ENCODE measurements around the gene SLCO2B1. TPM values are rescaled to one million over a fixed set of nuclear protein-coding genes. Genes with fewer than 3 reads are reported as not detected.

The SLCO2B1 gene
- total RNA-seq, 1 experiment from 2014 or later: 0.57 TPM

GRCh38 chr11:75145196-75145971 lies 5.5 kb upstream of the SLCO2B1 start (continued):
- no peak for TF ChIP-seq AFF4 (CRISPR knock-in tag; IDR thresholded peaks at IDR 0.05; ENCODE audit: borderline replicate concordance)

GRCh38 chr11:75145972-75146519 lies 4.9 kb upstream of the SLCO2B1 start:
- H3K4me1 Mint-ChIP-seq: peaks cover 8% of the 10 kb centered on the region

GRCh38 chr11:75146711-75147110 lies 4.2 kb upstream of the SLCO2B1 start:
- ATAC-seq (no peak), DNase-seq (ENCODE audit: low spot score) (no peak)
- Mint-ChIP-seq H3K4me1 (peaks cover 8% of the 10 kb centered on the region), H3K27me3 (ENCODE audit: low read depth) (no peaks in the 10 kb centered on the region), H3K9me3 (no peaks in the 10 kb centered on the region), H3K4me3 (no peak overlapping the region), H3K36me3 (no peaks in the 10 kb centered on the region), H3K27ac (no peak overlapping the region)
- POLR2A ChIA-PET: no interaction called here
- CTCF ChIA-PET: interaction anchor here (0.7 to 10.2 kb wide), 10 partner anchors 12 to 124 kb away, joined by 3 to 590 read pairs (median 25); partner anchors contain the start of gene TPBGL
- TF ChIP-seq ZNF263 (CRISPR knock-in tag; IDR thresholded peaks at IDR 0.05; ENCODE audit: low read depth) (no peak), GRHL2 (CRISPR knock-in tag; IDR thresholded peaks at IDR 0.05; ENCODE audit: insufficient replicate concordance, severe bottlenecking) (no peak), ATF6 (CRISPR knock-in tag; IDR thresholded peaks at IDR 0.05) (no peak), ATF3 (CRISPR knock-in tag; conservative IDR thresholded peaks at IDR 0.05) (no peak), NR3C1 (CRISPR knock-in tag; conservative IDR thresholded peaks at IDR 0.05; ENCODE audit: low read depth) (no peak), TP53 (CRISPR knock-in tag; IDR thresholded peaks at IDR 0.05) (no peak), NFATC4 (CRISPR knock-in tag; IDR thresholded peaks at IDR 0.05) (no peak), MAX (CRISPR knock-in tag; IDR thresholded peaks at IDR 0.05) (no peak)

More at GRCh38 chr11:75145972-75146519, 4.9 kb upstream of the SLCO2B1 start:
- ChIA-PET POLR2A (no interaction called here), CTCF (interaction anchor here (0.7 to 10.2 kb wide), 11 partner anchors 8 to 125 kb away, joined by 3 to 590 read pairs (median 15); partner anchors contain the start of gene TPBGL)
- no peaks in the 10 kb centered on the region for H3K36me3 Mint-ChIP-seq
- DNase-seq (ENCODE audit: low spot score) (no peak), ATAC-seq (no peak)
- no peak overlapping the region for H3K27ac Mint-ChIP-seq
- peaks cover 2% of the 10 kb centered on the region for H3K27me3 Mint-ChIP-seq (ENCODE audit: low read depth)
- TF ChIP-seq AFF4 (CRISPR knock-in tag; IDR thresholded peaks at IDR 0.05; ENCODE audit: borderline replicate concordance): no peak
- no peak for TF ChIP-seq FOXK1 (CRISPR knock-in tag; IDR thresholded peaks at IDR 0.05)
- no peak for TF ChIP-seq MLX (CRISPR knock-in tag; IDR thresholded peaks at IDR 0.05)
- TF ChIP-seq ELF4 (CRISPR knock-in tag; IDR thresholded peaks at IDR 0.05; ENCODE audit: low read depth): no peak
- TF ChIP-seq PRRX2 (CRISPR knock-in tag; IDR thresholded peaks at IDR 0.05): no peak
- no peak for TF ChIP-seq GABPB1 (CRISPR knock-in tag; IDR thresholded peaks at IDR 0.05)
- TF ChIP-seq GRHL2 (CRISPR knock-in tag; IDR thresholded peaks at IDR 0.05; ENCODE audit: insufficient replicate concordance, severe bottlenecking): no peak
- TF ChIP-seq TEAD4 (CRISPR knock-in tag; IDR thresholded peaks at IDR 0.05): no peak
- TF ChIP-seq ZBTB21 (CRISPR knock-in tag; IDR thresholded peaks at IDR 0.05; ENCODE audit: borderline replicate concordance): no peak
- TF ChIP-seq SP1 (CRISPR knock-in tag; conservative IDR thresholded peaks at IDR 0.05): no peak
- TF ChIP-seq ZNF232 (CRISPR knock-in tag; IDR thresholded peaks at IDR 0.05): no peak
- TF ChIP-seq ETV6 (CRISPR knock-in tag; IDR thresholded peaks at IDR 0.05): no peak
- TF ChIP-seq ZNF219 (CRISPR knock-in tag; IDR thresholded peaks at IDR 0.05; ENCODE audit: borderline replicate concordance): no peak
- TF ChIP-seq ZNF423 (CRISPR knock-in tag; IDR thresholded peaks at IDR 0.05): no peak
- H3K9me3 Mint-ChIP-seq: no peaks in the 10 kb centered on the region
- no peak overlapping the region for H3K4me3 Mint-ChIP-seq
